Right lobe of liver (tissue), 6 donors: ENCODE results near the gene TMEM114. TPM values are rescaled to one million over a fixed set of nuclear protein-coding genes. Genes with fewer than 3 reads are reported as not detected.

Source experiments
- ATAC-seq, 4 donors: fragments of 200-7000 bp; cut with Tn5 transposase; one replicate each; pipeline ENCODE4 v1.9.1; 2020; ENCODE audit warnings: mild to moderate bottlenecking in 4 of 4, moderate library complexity in 4 of 4
- DNase-seq, 3 donors: peaks; one replicate each; pipeline ENCODE4 v3.0.0-alpha.2; 2020
- H3K27ac ChIP-seq, 3 donors: fragments of 200-600 bp; one replicate each; pipeline ENCODE4 v1.8.0; 2022
- H3K27me3 ChIP-seq, 2 donors: fragments of 200-600 bp; one replicate each; pipeline ENCODE4 v1.8.0; 2022
- H3K36me3 ChIP-seq, 4 donors: fragments of 200-600 bp; sonication (generic) in 1 of 4; one replicate each; pipeline versions ENCODE4 v1.5.1 to v1.8.0; 2017 to 2022; ENCODE audit warnings: control low read depth in 1 of 4
- H3K4me1 ChIP-seq, 4 donors: fragments of 200-600 bp; sonication (generic) in 1 of 4; one replicate each; pipeline versions ENCODE4 v1.5.1 to v1.8.0; 2017 to 2022; ENCODE audit warnings: control low read depth in 1 of 4
- H3K4me3 ChIP-seq, 3 donors: fragments of 200-600 bp; one replicate each; pipeline ENCODE4 v1.8.0; 2022
- H3K9me3 ChIP-seq, 4 donors: fragments of 200-600 bp; sonication (generic) in 1 of 4; one replicate each; pipeline versions ENCODE4 v1.5.1 to v1.8.0; 2017 to 2022; ENCODE audit warnings: control low read depth in 1 of 4
- CTCF ChIP-seq, 4 donors: fragments of 200-600 bp in 3 of 4; fragments of 450-650 bp in 1 of 4; IDR thresholded peaks; one replicate each; pipeline versions ENCODE4 v1.5.1 to v1.8.0; 2016 to 2022; ENCODE audit warnings: antibody characterized with exemption in 4 of 4, mild to moderate bottlenecking in 2 of 4
- POLR2A ChIP-seq: fragments of 450-650 bp; IDR thresholded peaks from one replicate; pipeline ENCODE4 v1.6.1; 2017; ENCODE audit warnings: antibody characterized with exemption, mild to moderate bottlenecking
- WGBS: methylation state at CpG from one replicate; pipeline ENCODE4 v1.1.6; 2018; ENCODE audit warnings: low coverage, low lambda C conversion rate; ENCODE audit not compliant: insufficient coverage; ENCODE audit errors: missing lambda C conversion rate; 5-methylcytosine and 5-hydroxymethylcytosine counted together
- intact Hi-C, 2 donors: fragments of 100-400 bp; cut with DNase I; formaldehyde crosslinking; loops; one replicate each; pipeline versions ENCODE4 v1.11.2 to v1.14.1; 2022
- total RNA-seq, 6 experiments: library from RNA; depleted of rRNA in 2 of 6; stranded (reverse); fragments of >200 nt in 2 of 6; fragmentation: NEBNext Ultra II Directional in 3 of 6; extraction: Animal tissue kit (Norgen Biotek cat#: 25700) in 3 of 6; gene quantifications; one replicate each; pipeline versions ENCODE4 v1.1.0 to v1.2.4, GENCODE V29; 2016 to 2023
- donor health status: DM: no; HTN: yes; CAD: no.
- donor health status: DM: no; HTN: no; CAD: no.
- donor health status: DM: no; HTN: no; CAD: no.
- donor health status: DM: no; HTN: yes; CAD: no.
- donor health status: DM: no; HTN: yes; CAD: no.

The TMEM114 gene
- total RNA-seq, 6 experiments from 2014 or later: not detected

DNA sequence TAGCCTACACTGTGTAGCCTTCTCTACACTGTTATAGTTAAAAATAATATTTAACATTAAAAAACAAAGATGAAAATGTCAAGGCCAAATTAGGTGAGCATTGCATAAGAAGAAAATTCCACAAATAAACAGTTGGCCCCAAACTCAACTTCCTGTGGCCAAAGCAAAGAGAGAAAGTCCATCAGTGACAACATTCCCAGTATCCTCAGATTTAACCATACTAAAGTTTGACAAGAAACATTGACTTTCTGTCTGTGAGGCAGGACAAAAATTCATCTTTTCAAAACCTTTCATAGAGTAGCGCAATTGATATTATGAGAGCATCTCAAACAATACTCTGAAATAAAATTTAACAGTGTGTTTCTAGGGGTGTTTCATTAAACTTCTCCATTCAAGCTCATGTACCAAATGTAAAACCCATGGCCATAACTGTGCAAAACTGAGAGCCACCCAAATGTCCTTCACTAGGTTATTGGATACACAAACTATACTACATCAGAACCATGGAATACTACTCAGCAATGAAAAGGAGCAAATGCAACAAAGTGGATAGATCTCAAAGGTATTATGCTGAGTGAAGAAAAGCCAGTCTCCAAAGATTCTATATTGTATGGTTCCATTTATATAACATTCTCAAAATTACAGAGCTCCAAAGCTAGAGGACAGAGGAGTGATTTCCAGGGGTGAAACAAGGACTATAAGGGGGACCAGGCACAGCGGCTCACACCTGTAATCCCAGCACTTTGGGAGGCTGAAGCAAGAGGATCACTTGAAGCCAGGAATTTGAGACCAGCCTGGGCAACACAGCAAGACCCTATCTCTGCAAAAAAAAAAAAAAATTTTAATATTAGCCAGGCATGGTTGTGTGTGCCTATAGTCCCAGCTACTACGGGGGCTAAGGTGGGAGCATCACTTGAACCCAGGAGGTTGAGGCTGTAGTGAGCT is 38.7 kb downstream of the TMEM114 start:
- H3K27ac ChIP-seq: peak overlapping the region in 2 of 3 donors; percentile 91 to 93
- H3K4me1 ChIP-seq: peaks cover 0 to 41% (median 19%) of the 10 kb centered on the region in 4 donors
- no peaks in the 10 kb centered on the region for H3K9me3 ChIP-seq
- 49% methylated on average over 3 of the region's 3 CpGs for WGBS
- H3K27me3 ChIP-seq: no peaks in the 10 kb centered on the region
- intact Hi-C loops: no loop called here
- H3K4me3 ChIP-seq: no peak overlapping the region
- ATAC-seq (peak; percentile 70 to 76 (median 74)), DNase-seq (no peak)
- H3K36me3 ChIP-seq: no peaks in the 10 kb centered on the region
- TF ChIP-seq CTCF (IDR thresholded peaks at IDR 0.05): no peak
- no peak for TF ChIP-seq POLR2A

DNA sequence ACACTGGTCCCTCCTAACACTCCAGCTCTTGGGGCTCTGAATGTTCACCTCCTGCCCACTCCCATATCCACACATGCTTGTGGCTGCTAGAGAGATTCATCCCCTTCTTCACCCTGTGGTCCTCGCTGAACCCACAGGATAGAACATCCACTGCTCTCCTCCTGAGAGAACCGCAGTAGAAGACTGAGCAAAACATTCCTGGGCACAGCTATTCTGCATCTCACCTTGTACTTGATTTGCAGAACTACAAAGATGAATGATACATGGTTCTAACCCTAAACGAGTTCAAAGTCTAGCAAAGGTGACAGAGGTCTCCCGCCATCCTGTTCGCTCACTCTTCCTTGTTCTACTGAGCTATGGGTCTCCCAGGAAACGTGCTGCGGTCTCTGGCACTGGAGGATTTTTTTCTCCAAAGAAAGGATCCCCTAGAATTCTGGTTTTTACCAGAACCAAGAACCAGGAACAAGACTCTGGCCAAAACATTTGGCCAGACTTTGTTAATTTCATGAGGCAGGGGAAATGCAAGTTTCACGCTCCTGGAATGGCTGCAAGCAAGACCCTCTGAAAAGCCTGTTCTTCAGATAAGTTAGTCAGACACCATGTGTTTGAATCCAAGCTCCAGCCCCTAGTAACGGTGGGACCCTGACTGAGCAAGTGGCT is 39.5 kb downstream of the TMEM114 start:
- Histone ChIP-seq H3K4me3 (no peak overlapping the region), H3K27me3 (no peaks in the 10 kb centered on the region), H3K9me3 (no peaks in the 10 kb centered on the region), H3K27ac (peak overlapping the region in 2 of 3 donors; percentile 91 to 93), H3K36me3 (no peaks in the 10 kb centered on the region), H3K4me1 (peaks cover 0 to 41% (median 19%) of the 10 kb centered on the region in 4 donors)
- WGBS: 39% methylated on average over 9 of the region's 9 CpGs
- DNase-seq (no peak), ATAC-seq (peak; percentile 60 to 77 (median 68))
- no peak for TF ChIP-seq CTCF (IDR thresholded peaks at IDR 0.05)
- TF ChIP-seq POLR2A: no peak
- intact Hi-C loops: no loop called here

- intact Hi-C loops: no loop called here
- WGBS: 60% methylated on average over 7 of the region's 8 CpGs
- H3K27ac ChIP-seq: peak overlapping the region in 2 of 3 donors; percentile 91 to 93
- no peak overlapping the region for H3K4me3 ChIP-seq
- ATAC-seq (peak in 1 of 4 donors; percentile 8), DNase-seq (peak in 1 of 3 donors; percentile 56)
- no peaks in the 10 kb centered on the region for H3K36me3 ChIP-seq
- H3K27me3 ChIP-seq: no peaks in the 10 kb centered on the region
- TF ChIP-seq POLR2A: no peak
- no peak for TF ChIP-seq CTCF (IDR thresholded peaks at IDR 0.05)
- H3K4me1 ChIP-seq: peaks cover 0 to 41% (median 19%) of the 10 kb centered on the region in 4 donors
- H3K9me3 ChIP-seq: no peaks in the 10 kb centered on the region
These were observed 40.4 kb downstream of the TMEM114 start for GRCh38 chr16:8549843-8550412.

DNA sequence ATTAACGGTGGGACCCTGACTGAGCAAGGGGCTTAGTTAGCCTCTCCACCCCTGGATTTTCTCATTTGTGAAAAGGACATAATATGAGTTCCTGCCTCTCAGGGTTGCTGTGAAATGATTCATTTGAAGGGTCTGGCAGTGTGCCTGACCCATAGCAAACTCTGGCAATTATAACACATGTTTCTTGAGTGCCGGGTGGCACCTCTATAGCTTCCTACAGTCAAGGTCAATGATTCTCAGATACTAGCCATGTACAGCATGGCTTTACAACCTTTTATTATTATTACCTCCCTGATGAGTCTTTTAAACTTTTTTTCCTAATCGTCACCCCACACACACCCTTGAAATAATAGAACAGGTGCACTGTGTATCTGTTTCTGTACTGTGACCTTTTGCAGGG is 42.1 kb downstream of the TMEM114 start:
- Histone ChIP-seq H3K4me1 (peaks cover 0 to 41% (median 19%) of the 10 kb centered on the region in 4 donors), H3K27me3 (no peaks in the 10 kb centered on the region), H3K9me3 (no peaks in the 10 kb centered on the region), H3K36me3 (no peaks in the 10 kb centered on the region), H3K27ac (peak overlapping the region in 2 of 3 donors; percentile 48 to 50), H3K4me3 (no peak overlapping the region)
- WGBS: 28% methylated on average over 2 of the region's 3 CpGs
- TF ChIP-seq POLR2A (no peak), CTCF (IDR thresholded peaks at IDR 0.05) (no peak)
- intact Hi-C loops: no loop called here
- DNase-seq (no peak), ATAC-seq (no peak)
